Activated naive CD4-positive, alpha-beta T cell treated with anti-CD3 and anti-CD28 coated beads, Interleukin-2, amount 50 U/mL, for 16 hours (primary cell): ENCODE results near the gene OPN3.
"Not testable (repeated sequence)": the region's sequence is repeated elsewhere in the genome, so short reads cannot be mapped to it uniquely, and the experiment has no call there.

Source experiments
- DNase-seq: peaks from one replicate; pipeline ENCODE4 v3.0.0-alpha.2; 2020

Gene OPN3, protein sequence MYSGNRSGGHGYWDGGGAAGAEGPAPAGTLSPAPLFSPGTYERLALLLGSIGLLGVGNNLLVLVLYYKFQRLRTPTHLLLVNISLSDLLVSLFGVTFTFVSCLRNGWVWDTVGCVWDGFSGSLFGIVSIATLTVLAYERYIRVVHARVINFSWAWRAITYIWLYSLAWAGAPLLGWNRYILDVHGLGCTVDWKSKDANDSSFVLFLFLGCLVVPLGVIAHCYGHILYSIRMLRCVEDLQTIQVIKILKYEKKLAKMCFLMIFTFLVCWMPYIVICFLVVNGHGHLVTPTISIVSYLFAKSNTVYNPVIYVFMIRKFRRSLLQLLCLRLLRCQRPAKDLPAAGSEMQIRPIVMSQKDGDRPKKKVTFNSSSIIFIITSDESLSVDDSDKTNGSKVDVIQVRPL

DNA sequence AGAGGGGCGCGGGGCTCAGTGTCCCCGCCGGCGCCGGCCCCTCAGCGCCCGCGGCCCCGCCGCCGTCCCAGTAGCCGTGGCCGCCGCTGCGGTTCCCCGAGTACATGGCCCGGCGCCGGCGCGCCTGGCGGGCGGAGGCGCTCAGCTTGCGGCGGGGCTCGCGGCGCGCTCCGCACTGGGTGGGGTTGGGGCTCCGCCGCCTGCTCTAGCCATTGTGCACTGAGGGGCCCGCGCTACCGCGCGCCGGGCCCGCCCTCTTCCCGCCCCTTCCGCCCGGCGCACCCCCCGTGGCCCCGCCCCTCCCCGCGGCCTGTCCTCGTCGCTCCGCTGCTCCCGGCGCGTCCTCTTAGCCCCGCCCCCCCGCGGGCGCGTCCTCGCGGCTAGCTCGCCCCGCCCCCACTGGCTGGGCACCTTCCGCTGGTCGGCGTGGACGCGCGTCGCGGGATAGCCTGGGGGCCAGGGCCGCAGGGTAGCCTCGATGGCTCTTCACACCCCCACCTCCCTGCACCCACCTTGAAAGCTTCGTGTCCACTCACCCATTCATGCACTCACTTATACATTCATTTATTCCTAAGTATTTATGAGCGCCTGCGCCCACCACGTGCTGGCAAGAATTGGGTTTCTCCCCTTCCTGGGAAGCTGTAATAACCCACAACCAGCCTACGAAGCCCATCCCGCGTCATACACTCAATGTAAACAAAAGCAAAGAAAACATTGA is at the start of gene OPN3, which contains the start of gene CHML:
Gene OPN3 (minus strand): TSS at position 221 of the 718 bp plus-strand sequence. CDS start 115 bp downstream, at position 106.
Gene CHML (minus strand): TSS at position 221 of the 718 bp plus-strand sequence. CDS start 4,603 bp downstream, outside the sequence.
- peak; percentile 89 for DNase-seq

DNA sequence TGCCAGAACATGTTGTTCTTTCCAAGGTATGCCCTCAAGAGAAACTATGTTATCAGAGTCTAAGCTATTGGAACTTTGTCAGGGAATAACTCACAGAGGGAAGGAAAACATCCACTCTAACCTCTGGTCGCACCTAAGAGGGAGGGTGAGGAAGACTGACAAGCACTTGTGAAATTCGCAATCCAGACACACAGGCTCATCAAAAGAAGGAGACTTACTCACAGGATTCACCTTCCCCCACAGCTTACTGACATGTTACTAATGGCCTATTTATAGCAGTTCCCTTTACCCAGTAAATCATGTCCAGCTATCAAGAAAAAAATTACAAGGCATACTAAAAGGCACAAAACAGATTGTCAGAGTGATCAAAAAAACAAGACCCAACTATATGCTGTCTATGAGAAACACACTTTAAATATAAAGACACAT is 48.8 kb upstream of the OPN3 start:
- DNase-seq = no peak

DNA sequence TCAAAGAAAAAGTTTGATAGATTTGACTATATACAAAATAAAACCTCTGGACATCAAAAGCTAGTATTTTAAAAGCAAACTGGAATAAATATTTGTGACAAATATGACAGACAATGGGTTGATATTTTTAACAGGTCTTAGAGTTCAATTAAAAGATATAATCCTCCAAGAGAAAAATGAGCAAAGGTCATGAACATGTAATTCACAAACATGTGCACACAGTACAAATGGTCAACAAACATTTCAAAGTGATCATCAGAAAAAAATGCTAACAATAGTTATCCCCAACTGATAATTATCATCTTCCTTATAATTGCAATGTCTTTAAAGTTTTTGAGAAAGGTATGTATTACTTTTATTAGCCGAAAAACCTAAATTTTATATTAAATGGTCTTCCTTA is 43.9 kb upstream of the OPN3 start:
- no peak for DNase-seq

DNA sequence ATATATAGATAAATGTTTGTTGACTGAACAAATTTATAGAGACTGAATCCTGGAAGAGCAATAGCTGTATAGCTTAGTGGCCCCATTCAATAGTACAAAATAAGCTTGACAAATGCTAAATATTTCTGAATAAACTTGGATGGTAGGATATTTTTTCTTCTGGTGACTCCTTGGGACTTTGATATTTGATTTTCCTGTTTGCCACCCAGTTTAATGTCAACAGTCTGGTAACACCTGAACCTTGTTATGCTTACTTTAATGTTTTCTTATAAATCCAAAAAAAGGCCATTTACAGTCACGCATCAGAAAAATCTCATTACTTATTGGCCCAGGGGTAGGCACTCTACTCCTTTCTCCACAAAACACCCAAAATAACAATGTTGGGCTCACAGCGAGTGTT is 42.8 kb upstream of the OPN3 start:
- no peak for DNase-seq

- DNase-seq = not testable (repeated sequence)
Measured at GRCh38 chr1:241681861-241682448, 41.8 kb upstream of the OPN3 start.

- no peak for DNase-seq
Measured at GRCh38 chr1:241679961-241680360, 39.8 kb upstream of the OPN3 start.

DNA sequence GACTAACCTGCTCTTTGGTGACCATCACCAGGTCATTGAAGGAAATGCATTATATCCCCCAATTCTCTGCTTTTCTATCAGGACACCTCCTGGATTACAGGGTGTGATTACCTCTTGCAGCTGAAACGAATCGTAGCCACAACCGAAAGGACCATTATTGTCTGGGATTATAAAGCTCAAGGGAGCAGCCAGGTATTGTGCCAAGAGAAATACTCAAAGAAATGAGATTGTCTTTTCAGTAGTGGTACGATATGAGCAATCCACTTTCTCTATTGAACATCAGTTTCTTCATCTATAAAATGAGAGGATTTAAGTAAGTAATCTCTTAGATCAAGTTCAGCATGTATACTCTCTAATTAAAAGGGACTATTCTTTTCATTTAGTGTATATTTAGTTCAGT is 39.2 kb upstream of the OPN3 start:
- no peak for DNase-seq

DNA sequence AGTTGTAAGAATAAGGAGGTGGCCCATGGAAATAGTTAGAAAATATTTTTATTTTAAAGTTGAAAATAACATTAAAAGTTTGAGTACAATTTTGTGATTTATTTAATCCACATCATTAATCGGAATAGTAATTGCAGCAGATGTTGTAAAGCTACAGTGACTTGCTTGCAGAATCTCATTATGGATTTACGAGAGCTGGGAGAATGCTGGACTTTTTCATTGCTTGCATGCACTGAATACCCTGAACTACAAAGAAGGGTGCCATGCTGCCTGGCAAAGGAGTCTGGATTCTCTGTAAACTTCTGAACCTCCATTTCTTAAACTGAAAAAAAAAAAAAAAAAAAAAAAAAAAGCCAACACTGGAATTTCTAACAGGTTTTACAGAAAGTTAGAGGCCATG is 38.4 kb upstream of the OPN3 start:
- no peak for DNase-seq

DNA sequence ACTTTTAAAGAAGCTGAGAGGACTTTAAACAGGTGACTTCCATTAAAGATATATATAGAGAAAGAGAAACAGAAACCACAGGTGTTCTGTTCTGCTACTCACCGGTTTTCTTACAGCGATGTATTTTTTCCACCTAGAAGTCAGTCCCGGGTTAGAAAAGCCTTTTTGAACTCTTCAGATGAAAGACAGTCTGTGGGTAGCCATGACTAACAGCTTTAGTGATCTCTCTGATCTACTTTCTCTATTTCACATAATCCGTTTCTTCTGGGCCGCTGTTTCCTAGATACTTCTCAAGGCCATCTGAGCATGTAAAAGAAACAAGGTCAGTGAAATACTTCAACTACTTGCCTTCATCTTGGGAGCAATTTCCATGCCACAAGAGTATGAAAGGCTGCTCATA is 37.0 kb upstream of the OPN3 start:
- peak; percentile 16 for DNase-seq

DNA sequence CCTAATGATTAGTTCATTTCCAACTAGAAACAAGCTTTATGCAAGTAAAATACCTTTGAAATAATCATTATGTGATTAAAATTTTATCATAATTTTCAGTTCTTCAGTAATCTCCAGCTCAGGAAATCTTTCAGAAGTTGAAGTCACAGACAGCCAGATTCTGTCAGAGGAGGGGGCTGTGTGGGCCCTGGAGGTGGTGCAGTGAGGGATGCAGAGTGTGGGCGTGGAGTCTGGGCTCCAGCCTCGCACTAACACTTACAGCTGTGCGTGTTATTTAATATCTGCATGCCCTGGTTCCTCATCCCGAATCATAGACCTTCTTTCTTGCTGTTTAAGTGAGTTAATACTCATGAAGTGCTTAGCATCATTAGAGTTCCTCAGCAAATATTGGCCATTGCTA is 35.8 kb upstream of the OPN3 start:
- peak; percentile 15 for DNase-seq

GRCh38 chr1:241674805-241675384 is 34.7 kb upstream of the OPN3 start:
- no peak for DNase-seq

- DNase-seq = no peak
Measured at GRCh38 chr1:241672301-241672700, 32.1 kb upstream of the OPN3 start.

- no peak for DNase-seq
Measured at GRCh38 chr1:241666419-241666818, 26.2 kb upstream of the OPN3 start.

DNA sequence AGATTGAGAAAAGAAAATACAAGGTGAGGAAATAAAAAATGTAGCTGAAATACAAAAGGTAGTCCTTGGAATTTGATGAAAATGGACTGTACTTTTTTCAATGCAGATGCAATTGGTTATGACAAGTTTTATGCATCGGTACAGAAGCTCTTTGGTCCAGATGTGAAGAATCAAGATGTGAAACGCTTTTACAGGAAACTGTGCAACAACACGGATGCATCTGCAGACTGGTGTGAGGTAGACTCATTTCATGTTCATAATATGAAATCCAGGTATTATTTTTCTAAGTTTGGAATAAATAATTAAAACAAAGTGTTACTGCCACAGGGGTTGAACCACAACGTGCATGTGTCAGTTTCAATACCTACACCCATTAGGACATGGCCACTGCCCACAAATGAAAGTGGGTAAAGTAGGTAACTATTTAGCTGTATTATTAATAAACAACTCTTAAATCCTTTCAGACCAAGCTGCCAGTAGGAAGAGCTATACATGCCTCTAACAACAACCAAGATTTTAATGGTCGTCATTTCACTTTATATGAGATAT is 20.3 kb upstream of the OPN3 start:
- no peak for DNase-seq

- not testable (repeated sequence) for DNase-seq
Measured at GRCh38 chr1:241659016-241659415, 18.8 kb upstream of the OPN3 start.

DNA sequence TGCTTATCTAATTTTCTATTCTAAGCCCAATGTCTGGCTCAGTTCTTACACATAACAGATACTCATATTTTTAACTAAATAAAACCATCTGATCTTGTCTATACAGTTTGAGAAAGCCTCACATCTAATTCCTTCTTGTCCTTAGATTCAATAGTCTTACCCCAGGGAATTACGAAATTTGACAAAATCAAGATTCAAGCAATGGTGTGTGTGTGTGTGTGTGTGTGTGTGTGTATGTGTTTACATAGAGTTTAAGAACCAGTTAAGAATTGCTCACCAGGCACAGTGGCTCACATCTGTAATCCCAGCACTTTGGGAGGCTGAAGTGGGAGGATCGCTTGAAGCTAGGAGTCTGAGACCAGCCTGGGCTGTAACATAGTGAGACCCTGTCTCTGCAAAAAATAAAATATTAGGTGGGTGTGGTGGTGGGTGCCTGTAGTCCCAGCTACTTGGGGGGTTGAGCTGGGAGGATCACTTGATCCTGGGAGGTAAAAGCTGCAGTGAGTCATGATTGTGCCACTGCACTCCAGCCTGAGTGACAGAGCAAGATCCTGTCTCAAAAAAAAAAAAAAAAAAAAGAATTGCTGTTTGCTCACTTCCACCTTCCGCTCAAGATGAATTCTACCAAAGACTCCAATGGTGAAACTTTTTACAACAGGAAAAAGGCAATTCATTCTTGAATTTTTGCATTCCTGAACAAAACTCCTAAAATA is 18.1 kb upstream of the OPN3 start:
- DNase-seq = no peak

DNA sequence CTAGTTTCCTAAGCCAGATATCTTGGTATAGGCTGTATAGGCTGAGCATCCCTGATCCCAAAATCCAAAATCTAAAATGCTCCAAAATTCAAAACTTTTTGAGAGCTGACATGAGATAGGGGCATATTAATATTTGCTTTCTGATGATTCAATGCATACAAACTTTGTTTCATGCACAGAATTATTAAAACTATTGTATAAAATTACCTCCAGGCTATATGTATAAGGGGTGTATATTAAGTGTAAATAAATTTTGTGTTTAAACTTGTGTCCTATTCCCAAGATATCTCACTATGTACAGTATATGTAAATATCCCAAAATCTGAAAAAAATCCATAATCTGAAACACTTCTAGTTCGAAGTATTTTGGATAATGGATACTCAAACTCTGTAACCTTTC is 14.5 kb upstream of the OPN3 start:
- DNase-seq = no peak

- DNase-seq = no peak
Measured at GRCh38 chr1:241654019-241654418, 13.8 kb upstream of the OPN3 start.

DNA sequence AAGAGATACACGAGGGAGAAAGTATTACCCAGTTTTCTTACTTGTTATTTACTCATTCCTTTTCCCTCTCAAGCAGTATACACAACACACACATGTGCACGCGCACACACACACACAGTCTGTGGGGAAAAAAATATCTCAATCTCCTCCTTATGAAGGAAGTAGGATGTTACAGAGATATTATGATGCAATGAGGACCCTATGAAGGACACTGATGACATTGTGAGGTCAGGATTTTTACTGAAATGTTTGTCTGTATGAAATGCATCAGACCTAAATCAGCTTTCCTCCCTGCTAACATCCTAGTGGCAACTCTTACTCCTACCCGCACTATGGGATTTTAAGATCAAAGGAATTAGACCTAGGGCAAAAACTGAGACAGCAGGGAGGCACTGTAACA is 11.8 kb upstream of the OPN3 start, which contains the start of gene WDR64:
Gene WDR64 (plus strand): TSS at position 270 of the 400 bp plus-strand sequence. CDS start 204 bp downstream, outside the sequence.
- DNase-seq = no peak

DNA sequence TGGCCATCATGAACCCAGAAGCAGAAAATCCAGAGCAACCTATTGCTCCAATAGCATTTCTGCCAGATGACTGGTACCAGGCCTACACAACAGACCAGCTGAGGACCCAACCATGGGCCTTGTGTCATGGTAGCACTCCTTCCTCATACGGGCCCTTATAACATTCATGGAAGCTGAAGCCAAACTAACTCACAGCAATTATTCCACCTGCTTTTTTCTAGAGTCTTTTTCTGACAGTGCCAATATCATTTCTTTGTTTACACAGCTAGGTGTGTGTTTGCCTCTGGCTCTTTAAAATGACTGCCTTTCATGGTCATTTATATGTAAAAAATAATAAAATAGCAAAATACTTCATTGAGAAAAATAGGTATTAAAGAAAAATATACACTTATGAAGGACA is 8.0 kb upstream of the OPN3 start:
- no peak for DNase-seq

- DNase-seq = no peak
Measured at GRCh38 chr1:241647658-241648057, 7.5 kb upstream of the OPN3 start.

GRCh38 chr1:241646201-241646600 is 6.0 kb upstream of the OPN3 start:
- no peak for DNase-seq
